Endothelial cell of umbilical vein (primary cell): ENCODE measurements around the gene MLPH. TPM values are rescaled to one million over a fixed set of nuclear protein-coding genes. Genes with fewer than 3 reads are reported as not detected.

Experiments
- BruUV-seq: library from RNA; stranded (reverse); fragments of 400-500 nt; replicated peaks from 2 replicates; lab custom pipeline; 2021; lab: Mats Ljungman, UMichigan
- CTCF ChIA-PET: fragments of 300-600, 350-600 bp; sonication (Branson Sonifier 250); formaldehyde crosslinking; loops from one replicate; lab custom pipeline; 2021; ENCODE audit warnings: antibody characterized with exemption, inconsistent platforms; lab: Charles Lee
- POLR2A ChIA-PET: fragments of 300-600, 350-600 bp; sonication (Branson Sonifier 250); formaldehyde crosslinking; loops from one replicate; lab custom pipeline; 2021; ENCODE audit warnings: antibody characterized with exemption, inconsistent platforms; lab: Charles Lee
- DNase-seq: peaks from one replicate; pipeline ENCODE4 v3.0.0-alpha.2; 2011; ENCODE audit warnings: low read depth, low spot score
- FAIRE-seq: peaks from 2 replicates; lab custom pipeline; 2011; peaks lifted over from hg19 to GRCh38; lab: Jason Lieb, UNC
- H2AFZ ChIP-seq: 2 replicates; pipeline ENCODE4 v1.6.0; 2012; ENCODE audit warnings: low read depth, low read length, control low read depth, inconsistent platforms
- H3K27ac ChIP-seq: 2 replicates; pipeline ENCODE4 v1.5.1; 2011; ENCODE audit warnings: low read depth, mild to moderate bottlenecking, control low read depth, low read length, moderate library complexity; ENCODE audit not compliant: insufficient read depth
- H3K27me3 ChIP-seq, 2 experiments: 2 replicates each; pipeline versions ENCODE4 v1.6.0 to v1.6.1; 2011; ENCODE audit warnings: low read length in 2 of 2, mixed read lengths in 1 of 2; ENCODE audit not compliant: control insufficient read depth in 2 of 2, insufficient read depth in 2 of 2
- H3K36me3 ChIP-seq, 2 experiments: 2 replicates in 1 of 2; 3 replicates in 1 of 2; pipeline ENCODE4 v1.5.1; 2011; ENCODE audit warnings: low read length in 2 of 2, mild to moderate bottlenecking in 1 of 2, moderate library complexity in 1 of 2; ENCODE audit not compliant: control insufficient read depth in 2 of 2, insufficient read depth in 2 of 2; ENCODE audit errors: extremely low read depth in 1 of 2
- H3K4me1 ChIP-seq: 3 replicates; pipeline ENCODE4 v1.5.1; 2011; ENCODE audit warnings: mild to moderate bottlenecking, low read length; ENCODE audit not compliant: control insufficient read depth, insufficient read depth; ENCODE audit errors: extremely low read depth
- H3K4me2 ChIP-seq: 2 replicates; pipeline ENCODE4 v1.6.1; 2011; ENCODE audit warnings: low read length, control low read depth, mixed read lengths; ENCODE audit not compliant: insufficient read depth
- H3K4me3 ChIP-seq, 3 experiments: fragments of 200-600 bp in 1 of 3; sonication (generic), shearing (Covaris generic) in 1 of 3; replicated peaks in 1 of 3; 2 replicates each; pipeline ENCODE4 v1.5.1; 2011 to 2016; ENCODE audit warnings: control low read depth in 3 of 3, low read length in 3 of 3, mild to moderate bottlenecking in 2 of 3, inconsistent platforms in 1 of 3, low read depth in 1 of 3, moderate library complexity in 1 of 3; ENCODE audit not compliant: insufficient read depth in 1 of 3
- H3K79me2 ChIP-seq: 2 replicates; pipeline ENCODE4 v1.6.0; 2012; ENCODE audit warnings: low read length, inconsistent platforms; ENCODE audit not compliant: control insufficient read depth, insufficient read depth
- H3K9ac ChIP-seq: replicated peaks from 2 replicates; pipeline ENCODE3; 2011; ENCODE audit warnings: low read length, control low read depth; ENCODE audit not compliant: insufficient read depth; ENCODE audit errors: extremely low read depth
- H3K9me1 ChIP-seq: replicated peaks from 3 replicates; pipeline ENCODE4 v1.6.0; 2011; ENCODE audit warnings: mild to moderate bottlenecking, low read length; ENCODE audit not compliant: control insufficient read depth, insufficient read depth; ENCODE audit errors: extremely low read depth
- H3K9me3 ChIP-seq: replicated peaks from 2 replicates; pipeline ENCODE4 v1.5.1; 2012; ENCODE audit warnings: low read length, inconsistent platforms; ENCODE audit not compliant: control insufficient read depth, insufficient read depth
- H4K20me1 ChIP-seq: replicated peaks from 2 replicates; pipeline ENCODE3; 2011; ENCODE audit warnings: mild to moderate bottlenecking, low read length; ENCODE audit not compliant: control insufficient read depth, insufficient read depth; ENCODE audit errors: extremely low read depth
- EZH2 ChIP-seq: IDR thresholded peaks from 2 replicates; pipeline ENCODE4 v1.6.1; 2012; ENCODE audit warnings: borderline replicate concordance, low read depth, mild to moderate bottlenecking, moderate library complexity, low read length, inconsistent platforms; ENCODE audit not compliant: severe bottlenecking
- FOS ChIP-seq: IDR thresholded peaks from 2 replicates; pipeline ENCODE4 v1.6.1; 2011; ENCODE audit warnings: mild to moderate bottlenecking, low read length, moderate library complexity, borderline replicate concordance; ENCODE audit not compliant: insufficient read depth
- GATA2 ChIP-seq: IDR thresholded peaks from 2 replicates; pipeline ENCODE4 v1.7.0; 2011; ENCODE audit warnings: low read depth, mild to moderate bottlenecking, moderate library complexity, mixed read lengths, low read length; ENCODE audit not compliant: insufficient read length, insufficient read depth
- JUN ChIP-seq: IDR thresholded peaks from 2 replicates; pipeline ENCODE4 v1.6.1; 2011; ENCODE audit warnings: borderline replicate concordance, low read depth; ENCODE audit not compliant: insufficient read length, insufficient read depth
- MAX ChIP-seq: IDR thresholded peaks from 2 replicates; pipeline ENCODE4 v1.6.1; 2011; ENCODE audit not compliant: insufficient read depth, insufficient read length
- MYC ChIP-seq: IDR thresholded peaks from one replicate; pipeline ENCODE4 v1.6.1; 2011; ENCODE audit warnings: mild to moderate bottlenecking, low read depth, low read length
- POLR2A ChIP-seq: IDR thresholded peaks from 2 replicates; pipeline ENCODE4 v1.6.1; 2012; ENCODE audit warnings: low read depth, mild to moderate bottlenecking, control low read depth, low read length
- POLR2AphosphoS5 ChIP-seq: IDR thresholded peaks from 2 replicates; pipeline ENCODE4 v1.6.1; 2012; ENCODE audit warnings: low read depth, mild to moderate bottlenecking, control low read depth, low read length, moderate library complexity; ENCODE audit not compliant: insufficient read depth
- dilution Hi-C: fragments of 300-500 bp; cut with MboI; formaldehyde crosslinking; loops from one replicate; pipeline ENCODE4 v1.15.0; 2019; ENCODE audit warnings: low sequenced_read_pairs; ENCODE audit not compliant: extremely low pct_ligation_motif_present
- intact Hi-C: fragments of 100-400 bp; cut with micrococcal nuclease; formaldehyde crosslinking; loops from one replicate; pipeline ENCODE4 v1.10.0; 2022
- polyA plus RNA-seq, 4 experiments: library from polyadenylated mRNA; depleted of rRNA in 3 of 4; stranded (reverse) in 3 of 4; unstranded in 1 of 4; fragments of >200 nt; gene quantifications; 2 replicates each; pipeline versions ENCODE4 v1.2.1 to v1.2.3, GENCODE V29; 2011 to 2012; ENCODE audit warnings: missing spikeins in 1 of 4
- total RNA-seq: library from RNA; stranded (reverse); gene quantifications from 2 replicates; pipeline ENCODE4 v1.2.3, GENCODE V29; 2021
- TF ChIP-seq, protein P1 (sequence below), 2 donors: IDR thresholded peaks; 1 replicate in 1 of 2; 2 replicates in 1 of 2; pipeline ENCODE4 v1.5.1; 2011; ENCODE audit warnings: low read length in 2 of 2, mild to moderate bottlenecking in 2 of 2, moderate library complexity in 2 of 2, control low read depth in 1 of 2, inconsistent platforms in 1 of 2, low read depth in 1 of 2; ENCODE audit not compliant: insufficient read depth in 1 of 2; ENCODE audit errors: extremely low read depth in 1 of 2

Gene MLPH
- total and polyA plus RNA-seq, 2 donors (not counting 3 experiments of a cell fraction or from before 2014, with no cell fraction given): not detected

DNA sequence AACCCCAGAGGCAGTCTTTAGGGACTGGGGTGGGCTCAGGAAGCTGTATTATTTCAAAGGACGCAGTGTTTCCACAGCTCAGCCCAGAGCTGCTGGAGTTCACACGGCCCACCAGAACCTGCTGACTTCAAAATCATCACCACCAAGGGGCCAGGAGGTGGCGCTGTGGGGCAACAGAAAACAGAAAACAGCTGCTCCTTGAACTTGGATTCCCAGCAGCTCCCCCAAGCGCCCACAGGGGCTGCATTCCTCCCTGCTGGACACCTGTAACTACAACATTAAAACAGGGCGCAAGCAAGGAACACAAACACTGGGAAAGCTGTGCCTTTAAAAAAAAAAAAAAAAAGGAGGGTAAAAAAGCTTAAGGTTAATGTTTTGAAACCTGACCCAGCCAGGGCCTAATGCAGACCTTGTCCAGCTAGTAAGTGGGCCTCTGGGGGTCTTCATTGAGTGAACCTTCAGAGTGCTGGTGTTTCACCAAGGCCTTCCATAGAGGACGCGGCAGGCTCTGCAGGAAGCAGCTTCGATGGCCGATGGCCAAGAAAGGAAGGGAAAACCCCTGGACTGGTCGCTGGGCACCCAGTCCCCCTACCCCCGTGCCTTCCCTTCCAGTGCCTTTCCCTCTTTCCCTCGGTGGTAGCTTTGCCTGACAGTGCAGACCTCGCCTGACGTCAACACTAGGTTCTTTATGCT, 25.9 kb downstream of the MLPH start:
- CTCF ChIA-PET: interaction anchor here (0.5 to 8.7 kb wide), 80 partner anchors 8 to 1733 kb away, joined by 3 to 295 read pairs (median 5); partner anchors contain the start of genes COL6A3, COPS8, PRLH and RAB17
- no peak overlapping the region for H2AFZ ChIP-seq
- H3K9ac ChIP-seq: no peak overlapping the region
- intact Hi-C loops (loop anchor here (1.0 to 10.0 kb wide), 8 partner anchors 38 to 752 kb away; no protein-coding TSS in a partner anchor), dilution Hi-C loops (no loop called here)
- TF ChIP-seq FOS: no peak
- TF ChIP-seq, protein P1, sequence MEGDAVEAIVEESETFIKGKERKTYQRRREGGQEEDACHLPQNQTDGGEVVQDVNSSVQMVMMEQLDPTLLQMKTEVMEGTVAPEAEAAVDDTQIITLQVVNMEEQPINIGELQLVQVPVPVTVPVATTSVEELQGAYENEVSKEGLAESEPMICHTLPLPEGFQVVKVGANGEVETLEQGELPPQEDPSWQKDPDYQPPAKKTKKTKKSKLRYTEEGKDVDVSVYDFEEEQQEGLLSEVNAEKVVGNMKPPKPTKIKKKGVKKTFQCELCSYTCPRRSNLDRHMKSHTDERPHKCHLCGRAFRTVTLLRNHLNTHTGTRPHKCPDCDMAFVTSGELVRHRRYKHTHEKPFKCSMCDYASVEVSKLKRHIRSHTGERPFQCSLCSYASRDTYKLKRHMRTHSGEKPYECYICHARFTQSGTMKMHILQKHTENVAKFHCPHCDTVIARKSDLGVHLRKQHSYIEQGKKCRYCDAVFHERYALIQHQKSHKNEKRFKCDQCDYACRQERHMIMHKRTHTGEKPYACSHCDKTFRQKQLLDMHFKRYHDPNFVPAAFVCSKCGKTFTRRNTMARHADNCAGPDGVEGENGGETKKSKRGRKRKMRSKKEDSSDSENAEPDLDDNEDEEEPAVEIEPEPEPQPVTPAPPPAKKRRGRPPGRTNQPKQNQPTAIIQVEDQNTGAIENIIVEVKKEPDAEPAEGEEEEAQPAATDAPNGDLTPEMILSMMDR (IDR thresholded peaks at IDR 0.05; ENCODE audit: extremely low read depth in 1 of 2, insufficient read depth in 1 of 2, low read depth in 1 of 2, low read length in 2 of 2): peak; percentile 91 to 92
- H3K27ac ChIP-seq: no peak overlapping the region
- BruUV-seq: no TSS peak
- H3K9me1 ChIP-seq: no peaks in the 10 kb centered on the region
- peak; percentile 97 for FAIRE-seq
- peak; percentile 87 for DNase-seq
- peaks cover 9% of the 10 kb centered on the region for H3K4me1 ChIP-seq
- no peaks in the 10 kb centered on the region for H3K9me3 ChIP-seq
- H3K4me3 ChIP-seq: no peak overlapping the region
- H3K79me2 ChIP-seq: no peaks in the 10 kb centered on the region
- POLR2A ChIA-PET: interaction anchor here (0.6 to 0.8 kb wide), 2 partner anchors 37 to 1330 kb away, joined by 3 to 6 read pairs; no protein-coding TSS in a partner anchor
- H3K36me3 ChIP-seq: no peaks in the 10 kb centered on the region
- H3K4me2 ChIP-seq: no peak overlapping the region
- H4K20me1 ChIP-seq: no peaks in the 10 kb centered on the region
- peaks cover 0 to 1% of the 10 kb centered on the region in 2 experiments for H3K27me3 ChIP-seq

- dilution Hi-C loops: no loop called here
- H3K79me2 ChIP-seq: no peaks in the 10 kb centered on the region
- no TSS peak for BruUV-seq
- no peak overlapping the region for H3K9ac ChIP-seq
- POLR2A ChIA-PET: no interaction called here
- H3K36me3 ChIP-seq: no peaks in the 10 kb centered on the region
- FAIRE-seq (no peak), DNase-seq (no peak)
- H3K27ac ChIP-seq: no peak overlapping the region
- H3K4me3 ChIP-seq: no peak overlapping the region
- no peak overlapping the region for H3K4me2 ChIP-seq
- no peaks in the 10 kb centered on the region for H3K9me1 ChIP-seq
- intact Hi-C loops: loop anchor here (1.0 to 10.0 kb wide), 3 partner anchors 159 to 751 kb away; no protein-coding TSS in a partner anchor
- TF ChIP-seq POLR2AphosphoS5: no peak
- TF ChIP-seq POLR2A: no peak
- TF ChIP-seq JUN: no peak
- no peak for TF ChIP-seq MYC
- no peak for TF ChIP-seq GATA2
- TF ChIP-seq, protein P1 (IDR thresholded peaks at IDR 0.05; ENCODE audit: extremely low read depth in 1 of 2, insufficient read depth in 1 of 2, low read depth in 1 of 2, low read length in 2 of 2): no peak
- TF ChIP-seq EZH2: no peak
- TF ChIP-seq MAX: no peak
- TF ChIP-seq FOS: no peak
- peaks cover 9% of the 10 kb centered on the region for H3K4me1 ChIP-seq
- CTCF ChIA-PET: interaction anchor here (1.0 to 8.7 kb wide), 24 partner anchors 13 to 750 kb away, joined by 3 to 295 read pairs (median 8); no protein-coding TSS in a partner anchor
- no peaks in the 10 kb centered on the region for H3K27me3 ChIP-seq
- no peak overlapping the region for H2AFZ ChIP-seq
- no peaks in the 10 kb centered on the region for H4K20me1 ChIP-seq
- no peaks in the 10 kb centered on the region for H3K9me3 ChIP-seq
Measured at GRCh38 chr2:237513693-237514092, 26.6 kb downstream of the MLPH start.
